ENCODE data around the gene SFT2D1.

SFT2D1 gene

GRCh38 chr6:166277892-166278578, 64.3 kb downstream of the SFT2D1 start:
- DNase-seq (ENCODE audit: low spot score): no peak

- peak; percentile 36 for DNase-seq (ENCODE audit: low spot score)
These were observed 65.3 kb downstream of the SFT2D1 start for GRCh38 chr6:166277018-166277417.

- DNase-seq (ENCODE audit: low spot score): peak; percentile 89
These were observed 66.6 kb downstream of the SFT2D1 start for GRCh38 chr6:166275714-166276166.

- no peak for DNase-seq (ENCODE audit: low spot score)
These were observed 67.5 kb downstream of the SFT2D1 start for GRCh38 chr6:166274739-166275370.

- DNase-seq (ENCODE audit: low spot score): no peak
These were observed 68.2 kb downstream of the SFT2D1 start for GRCh38 chr6:166274163-166274562.

- no peak for DNase-seq (ENCODE audit: low spot score)
These were observed 71.0 kb downstream of the SFT2D1 start for GRCh38 chr6:166271376-166271765.

GRCh38 chr6:166270706-166271375, 71.5 kb downstream of the SFT2D1 start:
- DNase-seq (ENCODE audit: low spot score): no peak
